ENCODE measurements around the gene MAML3. TPM values are rescaled to one million over a fixed set of nuclear protein-coding genes. Genes with fewer than 3 reads are reported as not detected.
A peak's percentile ranks its signal among the peaks of the same experiment; 100 is the strongest.

The MAML3 gene
- total and polyA plus RNA-seq, 2 experiments from 2014 or later, result 4.1 to 11.2 TPM

- Histone ChIP-seq H3K79me2 (peaks cover 72% of the 10 kb centered on the region), H3K4me1 (ENCODE audit: insufficient read depth) (peaks cover 42% of the 10 kb centered on the region), H3K27me3 (no peaks in the 10 kb centered on the region), H3K9me2 (replicated peaks; ENCODE audit: insufficient read depth) (no peaks in the 10 kb centered on the region), H4K20me1 (ENCODE audit: insufficient read depth, poor library complexity, severe bottlenecking) (no peaks in the 10 kb centered on the region), H3K4me2 (peak overlapping the region; percentile 74), H3K27ac (peak overlapping the region; percentile 95), H3K36me3 (replicated peaks; ENCODE audit: insufficient read depth, low read depth) (no peaks in the 10 kb centered on the region), H3K9me3 (ENCODE audit: low read depth) (no peaks in the 10 kb centered on the region), H2AFZ (no peak overlapping the region), H3K4me3 (no peak overlapping the region)
- no peak for DNase-seq (ENCODE audit: low spot score)
- WGBS (ENCODE audit: low lambda C conversion rate, missing lambda C conversion rate), result 78% methylated on average over 6 of the region's 6 CpGs
- TF ChIP-seq CTCF (IDR thresholded peaks at IDR 0.05; ENCODE audit: poor library complexity), result no peak
- TF ChIP-seq EZH2 (IDR thresholded peaks at IDR 0.05; ENCODE audit: borderline replicate concordance), result no peak
- TF ChIP-seq EZH2phosphoT487 (IDR thresholded peaks at IDR 0.05; ENCODE audit: low read depth, severe bottlenecking, unreplicated experiment), result no peak
These were observed 484.6 kb downstream of the MAML3 start for GRCh38 chr4:139669335-139669734.

GRCh38 chr4:139668658-139669201 is 485.3 kb downstream of the MAML3 start:
- Histone ChIP-seq H3K27me3 (no peaks in the 10 kb centered on the region), H3K9me2 (replicated peaks; ENCODE audit: insufficient read depth) (no peaks in the 10 kb centered on the region), H3K36me3 (replicated peaks; ENCODE audit: insufficient read depth, low read depth) (no peaks in the 10 kb centered on the region), H3K4me3 (no peak overlapping the region), H3K9me3 (ENCODE audit: low read depth) (no peaks in the 10 kb centered on the region), H4K20me1 (ENCODE audit: insufficient read depth, poor library complexity, severe bottlenecking) (no peaks in the 10 kb centered on the region), H3K4me2 (peak overlapping the region; percentile 74), H2AFZ (no peak overlapping the region), H3K4me1 (ENCODE audit: insufficient read depth) (peaks cover 48% of the 10 kb centered on the region), H3K79me2 (peaks cover 66% of the 10 kb centered on the region), H3K27ac (peak overlapping the region; percentile 95)
- DNase-seq (ENCODE audit: low spot score), result no peak
- TF ChIP-seq CTCF (IDR thresholded peaks at IDR 0.05; ENCODE audit: poor library complexity) (no peak), EZH2phosphoT487 (IDR thresholded peaks at IDR 0.05; ENCODE audit: low read depth, severe bottlenecking, unreplicated experiment) (no peak), EZH2 (IDR thresholded peaks at IDR 0.05; ENCODE audit: borderline replicate concordance) (no peak)
- 83% methylated on average over 4 of the region's 4 CpGs for WGBS (ENCODE audit: low lambda C conversion rate, missing lambda C conversion rate)

- Histone ChIP-seq H4K20me1 (ENCODE audit: insufficient read depth, poor library complexity, severe bottlenecking) (no peaks in the 10 kb centered on the region), H3K4me3 (no peak overlapping the region), H2AFZ (no peak overlapping the region), H3K27me3 (no peaks in the 10 kb centered on the region), H3K4me2 (peak overlapping the region; percentile 74), H3K79me2 (peaks cover 59% of the 10 kb centered on the region), H3K9me2 (replicated peaks; ENCODE audit: insufficient read depth) (no peaks in the 10 kb centered on the region), H3K4me1 (ENCODE audit: insufficient read depth) (peaks cover 55% of the 10 kb centered on the region), H3K27ac (peak overlapping the region; percentile 95), H3K36me3 (replicated peaks; ENCODE audit: insufficient read depth, low read depth) (no peaks in the 10 kb centered on the region), H3K9me3 (ENCODE audit: low read depth) (no peaks in the 10 kb centered on the region)
- DNase-seq (ENCODE audit: low spot score), result no peak
- WGBS (ENCODE audit: low lambda C conversion rate, missing lambda C conversion rate), result 41% methylated on average over 2 of the region's 2 CpGs
- TF ChIP-seq EZH2phosphoT487 (IDR thresholded peaks at IDR 0.05; ENCODE audit: low read depth, severe bottlenecking, unreplicated experiment) (no peak), EZH2 (IDR thresholded peaks at IDR 0.05; ENCODE audit: borderline replicate concordance) (no peak), CTCF (IDR thresholded peaks at IDR 0.05; ENCODE audit: poor library complexity) (no peak)
These were observed 485.9 kb downstream of the MAML3 start for GRCh38 chr4:139668036-139668435.

Other genes with a start within 250 kb of the MAML3 start
- gene SCOC, start 219.5 kb upstream of the MAML3 start, total RNA-seq, result 135 and 136 TPM in 2 replicates
- 79.6 and 82.1 TPM in 2 replicates for gene SCOC, start 219.5 kb upstream of the MAML3 start, polyA plus RNA-seq

All from hepatocyte (in vitro differentiated cells).